HG03565 (cell line): Measurements from ENCODE around the gene TMEM178B.

Experiments used
- ATAC-seq: cut with Tn5 transposase; IDR thresholded peaks from one replicate; pipeline ENCODE4 v1.9.1; 2021; ENCODE audit warnings: mild to moderate bottlenecking, moderate library complexity; ENCODE audit not compliant: unreplicated experiment

Gene TMEM178B

DNA sequence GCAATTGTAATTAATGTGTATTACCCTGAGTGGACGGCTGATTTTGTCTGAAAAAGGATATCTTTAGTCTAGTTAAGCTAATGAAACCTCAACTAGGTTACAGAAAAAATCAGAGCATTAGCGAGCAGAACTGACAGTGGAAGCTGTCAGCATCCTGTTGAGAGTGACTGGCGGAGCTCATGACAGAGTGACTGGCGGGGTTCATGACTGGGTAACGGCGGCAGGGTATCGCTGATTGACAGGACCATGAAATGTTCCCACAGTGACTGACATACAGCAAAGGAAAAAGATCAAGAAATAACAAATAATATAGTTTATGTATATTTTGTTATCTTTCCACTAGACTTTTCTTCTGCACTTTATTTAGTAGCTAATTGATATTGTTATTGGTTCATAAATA, 274.9 kb downstream of the TMEM178B start:
- no peak for ATAC-seq

DNA sequence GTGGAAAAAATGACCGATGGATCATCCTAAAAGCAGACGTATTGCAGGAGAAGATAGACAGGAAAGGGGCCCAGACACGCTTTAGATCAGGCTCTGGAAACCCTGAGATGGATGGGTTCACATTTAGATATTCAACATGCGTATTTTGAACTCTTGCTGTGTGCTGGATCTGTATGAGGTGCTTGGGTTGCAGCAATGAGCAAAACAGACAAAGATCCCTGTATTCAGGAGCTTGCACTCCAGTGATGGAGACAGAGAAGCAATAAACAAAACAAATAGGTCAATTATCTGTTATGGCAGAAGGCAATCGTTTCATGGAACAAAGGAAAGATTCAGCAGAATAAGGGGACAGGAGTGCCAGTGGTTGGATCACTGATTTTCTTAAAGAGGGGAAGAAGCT, 275.5 kb downstream of the TMEM178B start:
- no peak for ATAC-seq

DNA sequence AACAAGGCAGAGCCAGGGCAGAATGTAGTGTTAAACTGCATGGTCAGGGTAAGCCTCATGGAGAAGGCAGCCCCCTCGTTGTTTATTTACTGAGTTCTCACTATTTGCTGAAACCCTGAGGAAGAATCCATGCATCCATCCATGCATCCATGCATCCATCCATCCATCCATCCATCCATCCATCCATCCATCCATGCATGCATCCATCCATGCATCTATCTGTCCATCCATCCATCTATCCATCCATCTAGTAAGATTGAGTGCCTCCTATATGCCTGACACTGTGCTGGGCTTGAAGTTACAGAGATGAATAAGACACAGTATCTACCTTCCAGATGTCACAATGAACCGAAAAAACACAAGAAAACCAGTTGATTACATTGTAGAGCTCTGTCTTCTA, 275.9 kb downstream of the TMEM178B start:
- no peak for ATAC-seq

DNA sequence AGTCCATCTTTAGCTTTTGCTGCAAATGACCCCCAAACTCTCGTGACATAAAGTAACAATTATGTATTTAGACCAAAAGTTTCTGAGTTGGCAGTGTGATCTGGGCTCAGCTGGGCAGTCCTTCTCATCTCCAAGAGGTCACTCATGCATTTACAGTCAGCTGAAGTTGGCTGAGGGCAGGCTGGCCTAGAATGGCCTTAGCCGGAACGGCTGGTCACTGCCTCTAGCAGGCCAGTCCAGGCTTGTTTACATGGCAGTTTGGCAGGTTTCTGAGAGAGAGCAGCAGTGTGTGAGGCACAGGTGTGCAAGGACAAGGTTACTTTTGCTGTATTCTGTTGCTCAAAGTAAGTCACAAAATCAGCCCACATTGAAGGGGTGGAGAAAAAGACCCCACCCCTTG, 277.3 kb downstream of the TMEM178B start:
- ATAC-seq: no peak

DNA sequence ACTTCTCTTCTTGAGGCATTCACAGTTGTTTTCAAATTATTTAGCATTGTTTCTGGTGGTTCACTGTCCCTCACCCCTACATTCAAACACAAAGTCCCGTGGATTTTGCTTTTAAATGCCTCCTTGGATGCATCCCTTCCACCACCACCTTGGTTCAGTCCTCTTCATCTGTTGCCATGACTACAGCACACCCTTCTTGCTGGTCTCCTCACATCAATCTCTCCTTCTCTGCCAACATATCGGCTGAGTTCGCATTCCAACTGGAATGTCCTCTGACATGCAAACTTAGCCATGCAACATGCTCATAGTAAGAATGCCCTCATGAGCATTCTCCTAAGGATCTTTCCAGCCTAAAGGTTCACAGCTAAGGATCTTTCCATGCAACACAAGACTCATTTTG, 279.1 kb downstream of the TMEM178B start:
- no peak for ATAC-seq

DNA sequence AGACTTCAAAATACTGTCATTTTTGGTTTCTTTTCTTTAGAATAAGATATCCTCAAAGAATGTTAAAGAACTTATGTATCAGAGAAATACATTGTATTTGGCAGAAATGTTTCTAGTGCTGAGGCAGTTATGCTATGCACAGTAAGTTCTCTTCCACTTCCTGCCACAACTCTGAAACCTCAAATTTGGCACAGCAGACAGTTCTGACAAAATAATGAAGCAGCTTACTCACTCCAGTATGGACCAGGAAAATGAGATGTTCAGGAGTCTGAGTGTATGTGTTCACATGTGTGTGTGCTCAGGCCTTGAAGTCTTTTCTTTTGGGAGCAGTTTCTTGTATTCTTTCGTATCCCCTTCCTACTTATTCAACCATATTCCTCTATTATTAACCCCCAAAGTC, 280.4 kb downstream of the TMEM178B start:
- no peak for ATAC-seq

DNA sequence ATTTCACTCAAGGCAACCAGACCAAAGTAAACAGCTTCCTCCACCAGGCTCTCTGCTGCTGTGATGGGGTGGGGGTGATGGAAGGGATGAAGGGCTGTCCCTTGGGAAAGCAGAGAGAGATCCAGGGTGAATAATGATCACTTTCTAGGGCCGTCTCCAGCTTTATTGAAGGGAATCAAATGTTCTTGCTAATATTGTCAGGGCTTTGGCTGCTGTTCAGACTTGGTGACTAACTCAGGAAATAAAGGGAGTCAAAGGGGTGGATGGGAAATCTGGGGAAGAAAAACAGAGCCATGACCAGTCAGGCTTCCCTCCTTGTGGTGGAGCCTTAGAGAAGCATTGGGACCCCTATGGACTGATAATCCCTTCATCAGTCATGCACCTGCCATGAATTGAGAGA, 281.2 kb downstream of the TMEM178B start:
- no peak for ATAC-seq

DNA sequence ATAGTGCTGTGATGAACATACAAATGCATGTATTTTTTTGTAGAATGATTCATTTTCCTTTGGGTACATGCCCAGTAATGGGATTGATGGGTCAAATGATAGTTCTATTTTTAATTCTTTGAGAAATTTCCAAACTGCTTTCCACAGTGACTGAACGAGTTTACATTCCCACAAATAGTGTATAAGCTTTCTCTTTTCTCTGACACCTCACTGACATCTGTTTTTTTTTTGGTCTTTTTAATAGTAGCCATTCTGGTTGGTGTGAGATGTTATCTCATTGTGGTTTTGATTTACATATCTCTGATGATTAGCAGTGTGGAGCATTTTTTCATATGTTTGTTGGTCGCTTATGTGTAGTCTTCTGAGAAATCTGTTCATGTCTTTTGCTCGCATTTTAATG, 282.3 kb downstream of the TMEM178B start:
- no peak for ATAC-seq

DNA sequence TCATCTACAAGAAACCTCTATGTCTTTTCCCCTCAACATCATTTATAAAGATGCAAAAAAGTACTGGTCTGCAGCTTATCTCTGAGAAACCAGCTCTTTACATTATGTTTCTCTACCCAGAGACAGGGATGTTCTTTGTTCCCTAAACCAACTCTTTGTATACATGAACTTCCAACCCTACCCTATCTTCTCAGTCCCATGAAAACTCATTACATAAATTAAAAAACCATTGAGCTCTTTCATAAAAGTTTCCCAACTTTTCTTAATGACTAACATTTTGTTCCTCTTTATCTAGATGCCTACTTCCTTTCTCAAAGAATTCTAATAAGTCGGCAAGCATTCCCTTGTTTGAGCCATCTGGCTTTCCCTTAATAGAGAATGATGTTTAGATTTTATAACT, 284.5 kb downstream of the TMEM178B start:
- ATAC-seq: no peak

DNA sequence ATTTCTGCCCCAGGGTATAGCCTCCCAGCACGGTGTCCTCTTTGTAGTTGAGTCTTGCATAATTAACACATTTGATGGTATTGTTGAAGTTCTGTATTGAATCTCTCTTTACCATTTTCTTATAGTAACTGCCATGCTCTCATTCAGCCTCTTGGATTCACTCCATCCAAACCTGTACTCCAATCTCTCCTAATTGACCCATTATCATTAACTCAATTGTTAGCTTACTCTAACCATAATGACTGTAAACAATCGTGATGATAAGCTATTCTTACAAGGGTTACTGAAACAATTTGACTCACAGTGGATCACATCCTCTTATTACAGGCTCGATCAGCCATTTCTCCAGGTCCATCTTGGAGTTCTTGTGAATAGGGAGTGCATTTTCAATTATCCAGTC, 285.4 kb downstream of the TMEM178B start:
- no peak for ATAC-seq

DNA sequence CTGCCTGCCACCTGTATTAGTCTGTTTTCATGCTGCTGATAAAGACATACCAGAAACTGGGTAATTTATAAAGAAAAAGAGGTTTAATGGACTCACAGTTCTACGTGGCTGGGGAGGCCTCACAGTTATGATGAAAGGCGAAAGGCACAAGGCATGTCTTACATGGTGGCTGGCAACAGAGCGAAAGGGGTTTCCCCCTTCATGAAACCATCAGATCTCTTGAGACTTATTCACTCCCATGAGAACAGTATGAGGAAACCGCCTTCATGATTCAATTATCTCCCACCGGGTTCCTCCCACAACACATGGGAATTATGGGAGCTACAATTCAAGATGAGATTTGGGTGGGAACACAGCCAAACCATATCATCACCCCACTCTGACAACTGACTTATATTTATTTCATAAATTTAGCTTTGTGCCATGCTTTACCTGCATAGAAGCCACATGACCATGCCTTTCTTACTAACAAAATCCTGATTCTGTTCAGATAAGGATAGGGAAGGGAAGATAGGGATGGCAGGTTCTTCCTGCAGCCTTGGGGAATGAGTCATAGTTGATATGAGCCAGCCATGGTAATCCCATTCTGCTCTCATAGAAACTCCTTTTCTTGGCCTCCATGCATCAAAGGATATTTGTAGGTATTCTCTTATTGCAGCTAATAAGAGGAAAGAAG, 286.0 kb downstream of the TMEM178B start:
- ATAC-seq: no peak

DNA sequence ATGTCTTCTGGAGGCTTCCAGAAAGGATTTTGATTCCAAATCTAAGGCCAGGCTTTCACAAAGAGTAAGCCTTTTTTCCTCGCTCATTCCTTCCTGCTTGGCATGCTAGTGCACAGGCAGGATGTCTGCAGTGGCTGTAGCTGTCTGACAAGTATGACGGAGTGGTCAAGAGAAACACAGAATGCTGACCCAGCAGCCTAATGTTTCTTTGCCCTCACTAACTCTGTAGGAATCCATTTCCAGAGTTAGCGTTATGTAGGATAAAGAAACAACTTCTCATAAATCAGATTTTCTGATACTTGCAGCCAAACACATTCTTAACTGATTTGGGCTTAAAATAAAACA, 286.5 kb downstream of the TMEM178B start:
- ATAC-seq: no peak

DNA sequence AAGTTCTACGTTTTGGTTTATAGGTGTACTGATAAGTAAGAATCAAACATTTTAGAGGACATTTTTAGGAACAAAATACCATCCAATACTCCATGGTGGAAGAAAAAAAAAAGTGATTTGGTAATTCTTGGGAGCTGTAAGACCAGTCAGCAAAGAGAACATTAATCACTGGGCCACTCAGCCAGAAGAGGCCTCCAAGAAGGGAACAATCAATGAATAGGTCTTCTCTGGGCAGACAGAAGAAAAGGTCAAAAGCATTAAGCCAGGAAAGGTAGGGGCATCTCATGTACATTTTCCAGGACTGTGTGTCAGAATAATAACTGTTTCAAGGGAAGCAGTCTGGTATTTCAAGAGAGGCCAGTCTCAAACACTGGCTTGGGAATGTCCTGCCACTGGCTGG, 286.9 kb downstream of the TMEM178B start:
- no peak for ATAC-seq

DNA sequence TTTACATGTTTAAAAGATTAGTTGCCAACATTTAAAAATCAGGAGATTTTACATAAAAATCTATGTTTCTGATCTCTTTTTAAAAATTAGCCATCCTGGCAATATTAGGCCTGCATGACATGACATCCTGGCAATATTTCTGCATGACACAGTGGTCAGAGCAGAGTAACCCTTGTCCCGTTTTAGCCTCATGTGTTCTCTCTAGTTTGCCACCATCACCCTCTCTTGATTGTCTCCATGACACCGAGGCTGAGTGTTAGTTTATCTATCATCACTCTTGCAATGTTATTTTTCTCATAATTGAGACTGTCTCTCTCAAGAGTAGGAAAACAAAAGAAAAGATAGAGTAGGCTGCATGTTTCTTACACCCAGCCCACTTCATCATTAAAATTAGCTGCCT, 287.6 kb downstream of the TMEM178B start:
- ATAC-seq: no peak

DNA sequence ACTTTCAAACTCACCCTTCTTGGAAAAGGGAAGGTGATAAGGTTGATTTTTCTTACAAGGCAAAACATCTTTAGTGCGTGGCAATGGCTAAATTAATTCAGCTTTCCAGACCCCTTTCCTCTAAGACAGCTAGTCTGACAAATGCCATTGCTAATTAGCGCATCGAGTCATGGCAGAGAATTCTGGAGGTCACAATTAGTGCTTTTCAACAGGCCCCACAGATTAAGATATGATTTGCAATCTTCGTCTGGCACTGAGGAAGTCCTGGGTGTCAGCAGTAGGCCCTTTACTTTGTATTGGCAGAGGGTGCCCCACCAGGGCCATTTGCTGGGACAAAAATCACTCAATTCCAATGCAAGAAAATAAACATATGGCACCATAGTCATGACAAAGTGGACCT, 288.1 kb downstream of the TMEM178B start:
- ATAC-seq: no peak

DNA sequence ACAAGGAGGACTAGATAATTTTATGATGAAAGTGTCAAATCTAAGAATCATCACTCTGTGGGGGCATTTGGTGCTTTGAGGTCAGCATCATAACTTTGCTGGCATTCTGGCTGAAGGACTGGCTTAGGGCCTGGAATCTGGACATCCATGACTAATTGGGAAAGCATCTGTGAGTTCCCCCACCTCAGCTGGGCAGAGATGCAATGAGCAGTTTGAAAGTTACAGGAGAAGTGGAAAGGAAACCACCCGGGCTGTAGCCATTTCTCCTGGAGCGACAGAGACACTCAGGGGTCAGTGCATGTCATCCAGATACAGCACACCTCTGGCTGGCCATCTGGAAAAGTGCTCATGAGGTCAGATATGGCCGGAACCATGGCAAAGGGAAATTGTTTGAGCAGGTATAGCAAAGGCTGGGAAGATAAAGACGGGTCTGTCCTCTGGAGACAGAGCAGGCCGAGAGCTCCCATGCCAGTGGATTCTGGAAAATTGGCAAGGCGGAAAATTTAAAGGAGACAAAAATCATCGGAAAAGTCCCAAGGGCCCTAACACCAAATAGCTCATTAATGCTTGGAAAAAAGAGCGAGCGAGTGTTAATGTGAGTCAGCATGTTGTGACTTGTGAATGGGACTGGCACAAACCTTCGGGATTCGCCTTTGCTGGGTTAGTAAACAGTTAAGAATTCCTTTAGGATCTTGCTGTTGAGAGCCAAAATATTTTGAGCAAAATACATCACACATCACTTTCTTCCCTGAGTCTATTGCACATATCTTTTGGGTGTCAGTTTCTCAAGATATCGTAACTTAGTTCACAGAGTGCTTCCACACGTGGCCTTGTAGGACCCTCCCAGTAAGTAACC, 288.9 kb downstream of the TMEM178B start:
- ATAC-seq: no peak

DNA sequence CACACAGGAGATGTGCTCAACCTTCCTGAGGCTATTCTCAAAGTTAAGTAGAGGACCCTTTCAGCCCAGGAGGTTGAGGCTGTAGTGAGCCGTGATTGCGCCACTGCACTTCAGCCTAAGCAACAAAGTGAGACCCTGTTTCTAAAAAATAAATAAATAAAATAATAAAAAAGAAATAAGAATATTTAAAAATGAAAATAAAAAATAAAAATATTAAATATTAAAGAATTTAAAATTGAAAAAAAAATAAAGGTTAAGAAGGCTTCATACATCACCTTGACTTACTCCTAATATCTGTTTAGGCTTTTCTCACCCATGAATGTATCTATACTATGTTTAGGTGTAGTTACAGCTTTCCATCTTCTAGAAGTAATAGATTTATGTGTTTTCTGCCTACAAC, 289.9 kb downstream of the TMEM178B start:
- ATAC-seq: no peak

DNA sequence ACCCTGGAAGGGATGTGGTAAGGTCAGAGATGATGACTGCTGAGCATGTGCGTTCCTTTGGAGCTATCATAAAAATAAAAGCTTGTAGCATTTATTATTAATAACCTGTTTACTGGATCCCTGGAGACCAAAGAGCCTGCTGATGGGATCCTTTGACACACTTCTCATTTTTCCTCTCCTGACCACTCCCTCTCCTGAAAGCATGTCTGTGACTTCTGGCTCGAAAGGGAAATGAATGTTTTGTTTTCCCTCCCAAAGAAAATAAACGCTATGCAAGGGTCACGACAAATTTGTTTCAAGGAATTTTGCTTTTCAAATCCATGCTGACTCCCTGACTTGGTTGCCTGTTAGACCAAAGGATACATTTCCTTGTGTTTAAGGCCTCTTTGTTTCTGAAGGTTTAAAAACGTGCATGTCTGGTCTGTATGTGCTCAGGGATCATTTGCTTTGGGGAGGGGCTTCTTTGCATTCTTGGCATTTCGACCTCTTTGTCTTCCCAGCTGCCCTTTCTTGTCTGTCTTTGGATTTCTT, 292.3 kb downstream of the TMEM178B start:
- no peak for ATAC-seq

DNA sequence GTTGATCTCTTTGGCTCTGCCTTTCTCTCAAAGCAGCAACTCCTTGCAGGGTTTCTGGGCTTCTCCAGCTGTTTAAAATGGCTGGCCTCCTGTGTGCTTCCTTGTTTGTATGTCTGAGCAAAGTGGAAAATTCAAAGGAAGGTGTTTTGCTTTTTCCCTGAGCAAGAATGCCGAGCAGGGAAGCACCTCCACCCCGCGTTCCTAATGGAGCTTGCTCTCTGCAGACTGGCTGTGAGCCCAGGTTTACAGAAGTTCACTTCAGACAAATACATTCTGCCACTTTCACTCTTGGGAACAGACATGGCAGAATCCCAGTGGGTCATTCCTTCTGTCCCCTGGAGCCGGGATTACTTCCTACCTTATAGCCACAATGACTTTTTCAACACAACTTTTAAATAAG, 295.6 kb downstream of the TMEM178B start:
- ATAC-seq: no peak

DNA sequence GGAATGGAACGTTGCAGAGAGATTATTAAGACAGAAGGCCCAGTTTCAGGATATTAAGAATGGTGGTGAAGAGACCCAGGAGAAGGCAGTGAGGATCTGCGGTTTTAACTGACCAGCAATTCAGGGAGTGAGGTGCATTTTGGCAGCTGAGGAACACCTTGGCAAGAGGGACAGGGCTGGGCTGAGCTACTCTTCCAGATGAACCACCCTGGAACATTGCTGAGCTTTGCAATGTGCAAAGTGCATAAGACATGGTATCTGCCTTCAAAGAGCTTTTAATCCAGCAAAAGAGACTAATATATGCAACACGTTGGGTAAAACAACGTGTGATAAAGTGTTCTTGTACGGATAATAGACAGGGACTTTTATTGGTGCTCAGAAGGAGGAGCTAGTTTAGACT, 296.3 kb downstream of the TMEM178B start:
- ATAC-seq: no peak

DNA sequence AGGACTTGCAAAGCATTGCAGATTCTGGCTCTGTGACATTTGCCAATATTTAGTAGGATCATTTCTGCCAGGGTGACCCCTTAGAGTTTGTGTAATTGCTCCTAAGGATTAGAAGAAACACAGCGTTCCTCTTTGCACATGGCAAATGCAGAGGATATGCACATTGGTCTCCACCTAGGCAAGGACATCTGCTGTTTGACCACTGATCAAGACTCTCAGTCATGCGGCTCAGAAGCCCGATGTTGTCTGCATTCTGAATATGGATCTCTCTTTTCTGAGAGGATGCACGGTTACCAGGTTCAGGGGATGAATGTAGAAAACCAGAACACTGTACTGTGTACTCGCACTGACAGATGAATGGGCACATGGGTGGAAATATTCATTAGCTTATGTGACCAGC, 296.8 kb downstream of the TMEM178B start:
- no peak for ATAC-seq

DNA sequence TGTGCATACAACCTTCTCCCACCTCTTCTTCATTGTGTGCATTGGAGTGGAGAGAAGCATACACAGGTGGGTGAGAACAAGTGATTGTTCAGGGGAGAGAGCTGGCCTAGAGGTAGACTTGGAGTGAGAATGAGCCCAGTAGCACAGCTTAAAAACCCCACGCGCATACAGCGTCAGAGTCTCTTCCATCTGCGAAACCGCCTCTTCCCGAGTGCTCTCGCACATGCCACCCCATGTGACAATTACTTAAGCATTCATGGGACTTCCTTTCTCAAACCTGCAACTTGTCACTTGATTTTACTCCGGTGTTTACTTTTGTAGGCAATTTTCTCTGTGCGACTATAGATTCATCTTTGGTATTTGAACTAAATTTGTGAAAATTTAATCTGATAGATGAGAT, 300.6 kb downstream of the TMEM178B start:
- no peak for ATAC-seq
